ENCODE results near the gene B3GNT4. TPM values are rescaled to one million over a fixed set of nuclear protein-coding genes. Genes with fewer than 3 reads are reported as not detected.
"Not testable (repeated sequence)": the region's sequence is repeated elsewhere in the genome, so short reads cannot be mapped to it uniquely, and the experiment has no call there.

The B3GNT4 gene
- total RNA-seq, 1 donor from 2014 or later: not detected

DNA sequence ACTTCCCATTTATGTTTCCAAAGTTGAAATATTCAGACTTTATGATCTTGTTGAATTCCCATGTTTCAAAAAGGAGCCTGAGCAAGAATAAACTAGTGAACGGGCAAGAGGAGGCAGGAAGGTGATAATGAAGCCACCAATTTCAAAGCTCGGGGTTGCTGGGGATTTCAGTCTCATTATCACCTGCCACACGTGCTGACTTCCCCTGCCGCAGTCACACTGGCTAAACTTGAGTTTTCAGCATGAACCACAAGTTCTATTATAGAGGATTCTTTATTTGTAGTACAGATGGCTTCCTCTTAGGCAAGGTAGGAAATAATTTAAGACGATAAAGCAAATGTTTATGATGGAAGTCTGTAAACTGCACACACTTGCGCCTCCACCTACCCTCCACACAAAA lies 40.5 kb downstream of the B3GNT4 start:
- DNase-seq: no peak
- intact Hi-C loops (cut with micrococcal nuclease): no loop called here
- peaks cover 72% of the 10 kb centered on the region for H3K36me3 ChIP-seq
- no peaks in the 10 kb centered on the region for H3K9me3 ChIP-seq (replicated peaks)
- H3K4me3 ChIP-seq: no peak overlapping the region
- no peaks in the 10 kb centered on the region for H3K27me3 ChIP-seq (ENCODE audit: low read depth)
- TF ChIP-seq, protein P1, sequence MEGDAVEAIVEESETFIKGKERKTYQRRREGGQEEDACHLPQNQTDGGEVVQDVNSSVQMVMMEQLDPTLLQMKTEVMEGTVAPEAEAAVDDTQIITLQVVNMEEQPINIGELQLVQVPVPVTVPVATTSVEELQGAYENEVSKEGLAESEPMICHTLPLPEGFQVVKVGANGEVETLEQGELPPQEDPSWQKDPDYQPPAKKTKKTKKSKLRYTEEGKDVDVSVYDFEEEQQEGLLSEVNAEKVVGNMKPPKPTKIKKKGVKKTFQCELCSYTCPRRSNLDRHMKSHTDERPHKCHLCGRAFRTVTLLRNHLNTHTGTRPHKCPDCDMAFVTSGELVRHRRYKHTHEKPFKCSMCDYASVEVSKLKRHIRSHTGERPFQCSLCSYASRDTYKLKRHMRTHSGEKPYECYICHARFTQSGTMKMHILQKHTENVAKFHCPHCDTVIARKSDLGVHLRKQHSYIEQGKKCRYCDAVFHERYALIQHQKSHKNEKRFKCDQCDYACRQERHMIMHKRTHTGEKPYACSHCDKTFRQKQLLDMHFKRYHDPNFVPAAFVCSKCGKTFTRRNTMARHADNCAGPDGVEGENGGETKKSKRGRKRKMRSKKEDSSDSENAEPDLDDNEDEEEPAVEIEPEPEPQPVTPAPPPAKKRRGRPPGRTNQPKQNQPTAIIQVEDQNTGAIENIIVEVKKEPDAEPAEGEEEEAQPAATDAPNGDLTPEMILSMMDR (IDR thresholded peaks at IDR 0.05; ENCODE audit: borderline replicate concordance): no peak
- no peak overlapping the region for H3K27ac ChIP-seq (replicated peaks)
- H3K4me1 ChIP-seq: no peaks in the 10 kb centered on the region

DNA sequence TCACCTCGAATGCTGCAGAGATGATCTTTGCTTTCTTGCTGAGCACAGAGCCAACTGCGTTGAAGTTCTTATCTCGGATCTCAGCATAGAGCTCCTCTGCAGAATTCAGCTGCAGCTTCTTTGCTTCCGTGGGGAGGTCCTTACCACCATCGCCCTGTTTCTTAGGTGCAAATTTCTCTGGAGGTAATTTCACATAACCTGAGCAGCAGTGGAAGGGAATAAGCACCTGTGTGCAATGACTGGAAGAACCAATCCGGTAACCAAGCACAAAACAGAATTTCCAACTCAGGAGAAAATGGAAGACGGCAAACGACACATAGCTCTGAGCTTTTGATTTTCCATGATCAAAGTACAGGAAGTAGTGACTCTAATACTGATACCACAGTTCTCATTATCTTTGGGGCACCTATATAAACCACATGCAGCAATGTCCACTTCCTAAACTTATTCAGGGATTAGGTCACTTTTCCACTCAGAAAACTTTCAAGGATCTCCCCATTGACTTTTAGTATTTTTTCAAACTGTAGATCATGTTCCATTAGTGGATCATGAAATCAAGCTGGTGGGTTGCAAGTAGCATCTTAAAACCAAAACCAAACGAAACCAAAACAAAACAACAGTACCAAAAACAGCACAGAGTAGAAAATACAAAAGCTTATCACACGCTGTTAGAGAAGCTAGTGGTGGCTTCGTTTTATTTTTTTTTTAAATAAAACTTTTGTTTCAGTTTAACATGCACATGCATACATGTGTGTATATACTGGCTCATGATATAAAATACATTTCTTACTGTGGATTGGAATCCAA lies 41.3 kb downstream of the B3GNT4 start:
- Histone ChIP-seq H3K36me3 (peaks cover 73% of the 10 kb centered on the region), H3K9me3 (replicated peaks) (no peaks in the 10 kb centered on the region), H3K4me3 (no peak overlapping the region), H3K27me3 (ENCODE audit: low read depth) (no peaks in the 10 kb centered on the region), H3K4me1 (no peaks in the 10 kb centered on the region), H3K27ac (replicated peaks) (no peak overlapping the region)
- intact Hi-C loops (cut with micrococcal nuclease): no loop called here
- DNase-seq: no peak
- TF ChIP-seq, protein P1 (IDR thresholded peaks at IDR 0.05; ENCODE audit: borderline replicate concordance): no peak

DNA sequence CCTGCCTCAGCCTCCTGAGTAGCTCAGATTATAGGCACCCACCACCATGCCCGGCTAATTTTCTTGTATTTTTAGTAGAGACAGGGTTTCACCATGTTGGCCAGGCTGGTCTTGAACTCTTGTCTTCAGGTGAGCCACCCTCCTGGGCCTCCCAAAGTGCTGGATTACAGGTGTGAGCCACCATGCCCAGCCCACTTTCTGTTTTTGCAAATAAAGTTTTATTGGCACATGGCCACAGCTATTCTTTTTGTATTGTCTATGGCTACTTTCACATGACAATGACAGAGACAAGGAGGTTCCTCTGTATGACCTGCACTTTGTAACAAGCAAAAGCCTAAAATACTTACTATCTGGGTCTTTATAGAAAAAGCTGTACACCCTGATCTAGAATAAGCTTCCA lies 42.0 kb downstream of the B3GNT4 start:
- Histone ChIP-seq H3K27me3 (ENCODE audit: low read depth) (no peaks in the 10 kb centered on the region), H3K9me3 (replicated peaks) (no peaks in the 10 kb centered on the region), H3K4me3 (no peak overlapping the region), H3K36me3 (peaks cover 73% of the 10 kb centered on the region), H3K4me1 (no peaks in the 10 kb centered on the region), H3K27ac (replicated peaks) (no peak overlapping the region)
- TF ChIP-seq, protein P1 (IDR thresholded peaks at IDR 0.05; ENCODE audit: borderline replicate concordance): no peak
- intact Hi-C loops (cut with micrococcal nuclease): no loop called here
- no peak for DNase-seq

DNA sequence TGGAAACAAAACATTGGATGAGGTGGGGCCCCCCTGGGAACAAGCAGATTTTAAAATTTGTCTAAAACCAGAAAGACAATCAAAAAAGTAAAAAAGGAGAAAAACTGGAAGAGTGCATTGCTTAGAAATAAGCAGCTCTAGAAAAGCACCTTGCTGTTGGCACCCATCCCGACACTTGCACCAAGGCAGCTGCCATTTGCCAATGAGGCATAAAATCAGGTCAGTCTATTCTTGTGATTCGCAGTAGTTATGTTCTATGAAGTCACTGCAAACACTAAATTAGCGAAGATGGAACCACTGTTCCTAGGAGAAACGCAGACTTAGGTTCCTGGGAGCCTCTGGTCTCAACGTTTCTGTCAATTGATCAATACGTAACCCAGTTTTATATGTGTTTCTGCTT lies 46.5 kb downstream of the B3GNT4 start:
- Histone ChIP-seq H3K27ac (replicated peaks) (no peak overlapping the region), H3K9me3 (replicated peaks) (no peaks in the 10 kb centered on the region), H3K27me3 (ENCODE audit: low read depth) (no peaks in the 10 kb centered on the region), H3K4me1 (no peaks in the 10 kb centered on the region), H3K4me3 (no peak overlapping the region), H3K36me3 (peaks cover 49% of the 10 kb centered on the region)
- intact Hi-C loops (cut with micrococcal nuclease): no loop called here
- TF ChIP-seq, protein P1 (IDR thresholded peaks at IDR 0.05; ENCODE audit: borderline replicate concordance): no peak
- no peak for DNase-seq

DNA sequence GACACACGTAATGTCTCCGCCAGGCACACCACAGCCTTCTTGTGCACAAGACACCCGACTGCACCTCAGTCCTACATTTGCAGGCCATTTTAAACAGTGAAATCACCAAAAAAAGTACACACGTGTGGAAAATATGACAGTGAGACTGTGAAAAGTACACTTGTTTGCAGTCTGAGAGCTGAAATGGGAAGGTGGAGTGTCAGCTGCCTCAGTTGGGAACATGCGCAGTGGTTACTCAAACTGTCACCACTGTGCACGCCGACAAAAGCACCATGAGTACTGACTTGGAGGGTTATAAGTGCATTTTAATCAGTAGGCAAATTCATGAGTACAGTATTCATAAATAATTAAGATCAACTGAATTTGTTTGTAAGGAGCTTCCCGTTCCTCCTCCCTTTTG lies 47.0 kb downstream of the B3GNT4 start:
- H3K36me3 ChIP-seq: peaks cover 54% of the 10 kb centered on the region

DNA sequence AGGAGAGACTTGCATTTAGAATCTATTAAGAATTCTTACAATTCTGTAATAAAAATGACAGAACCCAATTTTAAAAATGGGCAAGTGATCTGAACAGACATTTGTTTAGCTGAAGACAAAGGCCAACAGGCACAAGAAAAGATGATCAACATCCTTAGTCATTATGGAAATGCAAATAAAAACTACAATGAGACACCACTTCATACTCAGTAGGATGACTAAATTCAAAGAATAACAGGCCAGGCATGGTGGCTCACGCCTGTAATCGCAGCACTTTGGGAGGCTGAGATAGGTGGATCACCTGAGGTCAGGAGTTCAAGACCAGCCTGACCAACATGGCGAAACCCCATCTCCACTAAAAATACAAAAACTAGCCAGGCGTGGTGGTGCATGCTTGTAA lies 55.0 kb downstream of the B3GNT4 start:
- H3K27me3 ChIP-seq (ENCODE audit: low read depth); intact Hi-C loops (cut with micrococcal nuclease); DNase-seq; H3K27ac ChIP-seq (replicated peaks); H3K9me3 ChIP-seq (replicated peaks); H3K4me3 ChIP-seq; H3K4me1 ChIP-seq: not testable (repeated sequence)
- peaks cover 95% of the 10 kb centered on the region for H3K36me3 ChIP-seq

More for the DNA sequence above, 47.0 kb downstream of the B3GNT4 start:
- H3K27me3 ChIP-seq (ENCODE audit: low read depth): no peaks in the 10 kb centered on the region
- DNase-seq: no peak
- intact Hi-C loops (cut with micrococcal nuclease): no loop called here
- no peak overlapping the region for H3K27ac ChIP-seq (replicated peaks)
- H3K9me3 ChIP-seq (replicated peaks): no peaks in the 10 kb centered on the region
- no peak overlapping the region for H3K4me3 ChIP-seq
- H3K4me1 ChIP-seq: no peaks in the 10 kb centered on the region
- TF ChIP-seq, protein P1 (IDR thresholded peaks at IDR 0.05; ENCODE audit: borderline replicate concordance): no peak
